H1 (cell line): ENCODE results near the gene ZNF396. TPM values are rescaled to one million over a fixed set of nuclear protein-coding genes. Genes with fewer than 3 reads are reported as not detected.

ENCODE experiments used
- CTCF ChIA-PET: fragments of 300-600 bp; sonication (Branson Sonifier 250); formaldehyde crosslinking; loops from one replicate; lab custom pipeline; 2021; ENCODE audit not compliant: partially characterized antibody; lab: Charles Lee
- POLR2A ChIA-PET: fragments of 300-600 bp; sonication (Branson Sonifier 250); formaldehyde crosslinking; loops from one replicate; lab custom pipeline; 2021; ENCODE audit warnings: inconsistent platforms; ENCODE audit not compliant: partially characterized antibody; lab: Charles Lee
- DNase-seq, 2 experiments: peaks; one replicate each; pipeline versions ENCODE4 v3.0.0 to v3.0.0-alpha.2; 2010 to 2022; ENCODE audit warnings: low spot score in 2 of 2, low read depth in 1 of 2, mixed read lengths in 1 of 2
- FAIRE-seq: peaks from 2 replicates; lab custom pipeline; 2011; peaks lifted over from hg19 to GRCh38; lab: Jason Lieb, UNC
- H2AFZ ChIP-seq: 2 replicates; pipeline ENCODE4 v1.8.1; 2012; ENCODE audit warnings: low read length, inconsistent platforms
- H2AK5ac ChIP-seq: 2 replicates; pipeline ENCODE4 v1.6.1; 2013; ENCODE audit warnings: low read depth, low read length
- H2BK120ac ChIP-seq: replicated peaks from 2 replicates; pipeline ENCODE3; 2013; ENCODE audit warnings: low read depth, low read length, inconsistent platforms
- H2BK12ac ChIP-seq: 2 replicates; pipeline ENCODE4 v1.6.1; 2013; ENCODE audit warnings: low read depth, low read length
- H2BK15ac ChIP-seq: 2 replicates; pipeline ENCODE4 v1.6.1; 2013; ENCODE audit warnings: low read length
- H2BK20ac ChIP-seq: 2 replicates; pipeline ENCODE4 v1.6.1; 2013; ENCODE audit warnings: low read length
- H2BK5ac ChIP-seq: 2 replicates; pipeline ENCODE4 v1.6.1; 2013; ENCODE audit warnings: low read depth, low read length
- H3K14ac ChIP-seq: 2 replicates; pipeline ENCODE4 v1.6.1; 2013; ENCODE audit warnings: inconsistent platforms; ENCODE audit not compliant: insufficient read length
- H3K18ac ChIP-seq: 2 replicates; pipeline ENCODE4 v1.6.1; 2013; ENCODE audit warnings: low read length; ENCODE audit errors: extremely low read depth
- H3K23ac ChIP-seq: 2 replicates; pipeline ENCODE4 v1.6.1; 2013; ENCODE audit warnings: inconsistent platforms; ENCODE audit not compliant: insufficient read length
- H3K23me2 ChIP-seq: 2 replicates; pipeline ENCODE4 v1.6.1; 2013; ENCODE audit warnings: low read depth, low read length
- H3K27ac ChIP-seq: 2 replicates; pipeline ENCODE4 v1.6.1; 2011; ENCODE audit warnings: low read depth, low read length, inconsistent platforms
- H3K27me3 ChIP-seq, 4 experiments: replicated peaks in 1 of 4; 1 replicate in 1 of 4; 2 replicates in 3 of 4; pipeline versions ENCODE4 v1.6.1 to v1.8.1; 2011 to 2013; ENCODE audit warnings: low read length in 3 of 4, mild to moderate bottlenecking in 3 of 4, inconsistent platforms in 2 of 4, mixed read lengths in 2 of 4, moderate library complexity in 1 of 4; ENCODE audit not compliant: control insufficient read depth in 3 of 4, insufficient read depth in 3 of 4; ENCODE audit errors: extremely low read depth in 1 of 4
- H3K36me3 ChIP-seq, 4 experiments: 2 replicates each; pipeline versions ENCODE4 v1.6.1 to v1.8.1; 2011 to 2013; ENCODE audit warnings: mild to moderate bottlenecking in 4 of 4, low read length in 3 of 4, moderate library complexity in 2 of 4, control low read depth in 1 of 4, inconsistent platforms in 1 of 4; ENCODE audit not compliant: insufficient read depth in 4 of 4, control insufficient read depth in 2 of 4
- H3K4ac ChIP-seq: replicated peaks from 2 replicates; pipeline ENCODE3; 2013; ENCODE audit warnings: low read length, low read depth, mixed read lengths, inconsistent platforms; ENCODE audit not compliant: insufficient read length
- H3K4me1 ChIP-seq, 4 experiments: replicated peaks in 1 of 4; 1 replicate in 1 of 4; 2 replicates in 3 of 4; pipeline versions ENCODE4 v1.6.1 to v1.8.1; 2011 to 2013; ENCODE audit warnings: low read length in 3 of 4, inconsistent platforms in 2 of 4, mixed read lengths in 1 of 4; ENCODE audit not compliant: insufficient read depth in 4 of 4, control insufficient read depth in 3 of 4
- H3K4me2 ChIP-seq, 2 experiments: 2 replicates each; pipeline versions ENCODE4 v1.6.1 to v1.8.1; 2011 to 2013; ENCODE audit warnings: low read depth in 2 of 2, low read length in 2 of 2, control low read depth in 1 of 2, inconsistent platforms in 1 of 2, mild to moderate bottlenecking in 1 of 2; ENCODE audit not compliant: insufficient read depth in 1 of 2
- H3K4me3 ChIP-seq, 4 experiments: fragments of 200-600, 300-600 bp in 1 of 4; sonication (generic), shearing (Covaris generic), sonication (Bioruptor Twin) in 1 of 4; 2 replicates each; pipeline versions ENCODE4 v1.5.1 to v1.8.1; 2011 to 2016; ENCODE audit warnings: low read length in 4 of 4, low read depth in 3 of 4, control low read depth in 2 of 4, inconsistent platforms in 2 of 4, mild to moderate bottlenecking in 2 of 4, mixed read lengths in 1 of 4, moderate library complexity in 1 of 4; ENCODE audit not compliant: insufficient read depth in 2 of 4; ENCODE audit errors: extremely low read depth in 1 of 4
- H3K56ac ChIP-seq: replicated peaks from 2 replicates; pipeline ENCODE3; 2013; ENCODE audit warnings: low read depth, mild to moderate bottlenecking, mixed read lengths, low read length, inconsistent platforms; ENCODE audit not compliant: insufficient read length
- H3K79me1 ChIP-seq: 2 replicates; pipeline ENCODE4 v1.6.1; 2013; ENCODE audit warnings: low read depth, low read length, control low read depth
- H3K79me2 ChIP-seq, 2 experiments: 2 replicates each; pipeline versions ENCODE4 v1.6.1 to v1.8.1; 2012 to 2013; ENCODE audit warnings: low read length in 2 of 2, mild to moderate bottlenecking in 2 of 2, inconsistent platforms in 1 of 2; ENCODE audit not compliant: insufficient read depth in 2 of 2, control insufficient read depth in 1 of 2
- H3K9ac ChIP-seq, 4 experiments: replicated peaks in 1 of 4; 1 replicate in 1 of 4; 2 replicates in 3 of 4; pipeline versions ENCODE4 v1.6.1 to v1.8.1; 2011 to 2013; ENCODE audit warnings: low read depth in 3 of 4, low read length in 3 of 4, control low read depth in 2 of 4, mild to moderate bottlenecking in 2 of 4, moderate library complexity in 2 of 4, inconsistent platforms in 1 of 4; ENCODE audit errors: extremely low read depth in 1 of 4
- H3K9me3 ChIP-seq, 2 experiments: 2 replicates each; pipeline versions ENCODE4 v1.6.1 to v1.8.1; 2012 to 2013; ENCODE audit warnings: mild to moderate bottlenecking in 2 of 2, moderate library complexity in 2 of 2, control low read depth in 1 of 2, inconsistent platforms in 1 of 2, low read depth in 1 of 2, low read length in 1 of 2, mixed read lengths in 1 of 2; ENCODE audit not compliant: insufficient read depth in 2 of 2
- H4K20me1 ChIP-seq, 2 experiments: replicated peaks in 1 of 2; 2 replicates each; pipeline versions ENCODE3 to v1.8.1; 2011 to 2013; ENCODE audit warnings: inconsistent platforms in 2 of 2, low read length in 2 of 2, mild to moderate bottlenecking in 1 of 2; ENCODE audit not compliant: insufficient read depth in 2 of 2, control insufficient read depth in 1 of 2
- H4K5ac ChIP-seq: 2 replicates; pipeline ENCODE4 v1.6.1; 2013; ENCODE audit warnings: low read length, low read depth, mixed read lengths, inconsistent platforms; ENCODE audit not compliant: insufficient read length
- H4K8ac ChIP-seq: 2 replicates; pipeline ENCODE4 v1.8.0; 2013; ENCODE audit warnings: mild to moderate bottlenecking, moderate library complexity, low read length, inconsistent platforms; ENCODE audit not compliant: insufficient read depth; ENCODE audit errors: extremely low read depth
- H4K91ac ChIP-seq: replicated peaks from 2 replicates; pipeline ENCODE3; 2013; ENCODE audit warnings: low read length, mixed read lengths, inconsistent platforms; ENCODE audit not compliant: insufficient read length
- CBX8 ChIP-seq: fragments of 300-800, 300-1000 bp; sonication (generic); IDR thresholded peaks from 2 replicates; pipeline ENCODE4 v1.7.1; 2016; ENCODE audit warnings: low read depth, low read length, borderline replicate concordance
- CEBPB ChIP-seq: IDR thresholded peaks from 2 replicates; pipeline ENCODE4 v1.6.1; 2012; ENCODE audit warnings: low read depth, low read length
- EGR1 ChIP-seq: IDR thresholded peaks from 2 replicates; pipeline ENCODE4 v1.6.1; 2011; ENCODE audit warnings: low read depth, low read length, borderline replicate concordance
- EP300 ChIP-seq, 2 experiments: IDR thresholded peaks; 1 replicate in 1 of 2; 2 replicates in 1 of 2; pipeline ENCODE4 v1.6.1; 2011 to 2012; ENCODE audit warnings: low read depth in 2 of 2, low read length in 2 of 2, mild to moderate bottlenecking in 2 of 2, borderline replicate concordance in 1 of 2, inconsistent platforms in 1 of 2, moderate library complexity in 1 of 2
- JUN ChIP-seq: IDR thresholded peaks from 2 replicates; pipeline ENCODE4 v1.6.1; 2011; ENCODE audit warnings: low read depth, mild to moderate bottlenecking, improper control_type of control experiment, low read length
- POLR2AphosphoS5 ChIP-seq: IDR thresholded peaks from 2 replicates; pipeline ENCODE4 v1.6.1; 2011; ENCODE audit warnings: low read depth, low read length
- RBBP5 ChIP-seq: IDR thresholded peaks from 2 replicates; pipeline ENCODE4 v1.7.1; 2012; ENCODE audit warnings: low read depth, mild to moderate bottlenecking, inconsistent platforms, low read length, moderate library complexity, borderline replicate concordance
- RNF2 ChIP-seq: fragments of 200-900, 300-1000 bp; sonication (generic); IDR thresholded peaks from 2 replicates; pipeline ENCODE4 v1.7.1; 2016; ENCODE audit warnings: borderline replicate concordance, low read depth, mild to moderate bottlenecking, antibody characterized with exemption, low read length; ENCODE audit not compliant: poor library complexity, severe bottlenecking; ENCODE audit errors: missing control alignments
- SIRT6 ChIP-seq: IDR thresholded peaks from one replicate; pipeline ENCODE4 v1.7.1; 2012; ENCODE audit warnings: low read length, inconsistent platforms
- SIX5 ChIP-seq: IDR thresholded peaks from 2 replicates; pipeline ENCODE4 v1.6.1; 2011; ENCODE audit warnings: mild to moderate bottlenecking, low read depth, low read length
- TEAD4 ChIP-seq: IDR thresholded peaks from 2 replicates; pipeline ENCODE4 v1.6.1; 2012; ENCODE audit warnings: low read depth, low read length, inconsistent platforms, mixed read lengths
- USF2 ChIP-seq: IDR thresholded peaks from 2 replicates; pipeline ENCODE4 v1.6.1; 2011; ENCODE audit warnings: low read length, improper control_type of control experiment
- WGBS, 2 experiments: shearing (Covaris generic) in 1 of 2; methylation state at CpG; one replicate each; pipeline versions ENCODE4 v1.1.6 to v1.1.7; 2013 to 2015; ENCODE audit warnings: low lambda C conversion rate in 2 of 2, mixed read lengths in 2 of 2, inconsistent platforms in 1 of 2, low coverage in 1 of 2, missing lambda C conversion rate in 1 of 2; ENCODE audit not compliant: insufficient replicate concordance in 2 of 2, insufficient coverage in 1 of 2, insufficient read length in 1 of 2; ENCODE audit errors: extremely low coverage in 1 of 2, missing lambda C conversion rate in 1 of 2; 5-methylcytosine and 5-hydroxymethylcytosine counted together
- polyA plus RNA-seq, 7 experiments: library from polyadenylated mRNA; depleted of rRNA in 3 of 7; stranded (reverse) in 5 of 7; unstranded in 2 of 7; fragments of >200 nt in 5 of 7; fragments of 200-250 nt in 2 of 7; gene quantifications; 1 replicate in 5 of 7; 2 replicates in 1 of 7; 4 replicates in 1 of 7; pipeline versions ENCODE4 v1.2.1 to v1.2.3, GENCODE V29; 2011 to 2013; ENCODE audit warnings: missing spikeins in 2 of 7, mixed read lengths in 2 of 7
- total RNA-seq: library from RNA; stranded (reverse); fragmentation: NEBNext Ultra II Directional; extraction: Animal tissue kit (Norgen Biotek cat#: 25700); gene quantifications from 2 replicates; pipeline ENCODE4 v1.2.1, GENCODE V29; 2021

The ZNF396 gene
- total and polyA plus RNA-seq, 2 of the 8 experiments (the other 6 are each of a cell fraction or from before 2014, with no cell fraction given) = 0.44 to 0.74 TPM

GRCh38 chr18:35378574-35378896, 1.4 kb upstream of the ZNF396 start:
- Histone ChIP-seq H3K56ac (no peak overlapping the region), H3K23ac (no peak overlapping the region), H3K18ac (no peak overlapping the region), H3K4me1 (peaks cover 0 to 3% (median 1%) of the 10 kb centered on the region in 4 experiments; a peak in 3 of 7 replicates), H2BK120ac (no peak overlapping the region), H3K4ac (no peak overlapping the region), H3K79me2 (no peaks in the 10 kb centered on the region), H3K27ac (no peak overlapping the region), H2BK12ac (no peak overlapping the region), H2AK5ac (no peak overlapping the region), H3K27me3 (peaks cover 0 to 8% (median 4%) of the 10 kb centered on the region in 4 experiments; a peak in 4 of 7 replicates), H2AFZ (no peak overlapping the region), H4K91ac (no peak overlapping the region), H3K36me3 (no peaks in the 10 kb centered on the region), H2BK5ac (no peak overlapping the region), H4K20me1 (no peaks in the 10 kb centered on the region), H2BK20ac (no peak overlapping the region), H3K4me2 (no peak overlapping the region), H3K79me1 (no peaks in the 10 kb centered on the region), H3K9me3 (peaks cover 0 to 8% of the 10 kb centered on the region in 2 experiments; a peak in 1 of 4 replicates), H4K8ac (no peak overlapping the region), H2BK15ac (no peak overlapping the region), H3K14ac (no peak overlapping the region), H4K5ac (no peak overlapping the region), H3K9ac (no peak overlapping the region), H3K23me2 (peaks cover 5% of the 10 kb centered on the region; the same call in 1 of the 2 replicates), H3K4me3 (no peak overlapping the region)
- 74% methylated on average over 4 of the region's 4 CpGs; no CpG with 5 or more reads in 1 of the 2 experiments for whole genome bisulfite sequencing, 2 experiments
- POLR2A ChIA-PET = no interaction called here
- FAIRE-seq = no peak
- DNase-seq = no peak
- TF ChIP-seq EGR1 (no peak), SIRT6 (no peak), TEAD4 (no peak), RBBP5 (no peak), EP300 (IDR thresholded peaks at IDR 0.05; ENCODE audit: borderline replicate concordance in 1 of 2, low read depth in 2 of 2, low read length in 2 of 2) (no peak), JUN (no peak), RNF2 (no peak), POLR2AphosphoS5 (no peak), USF2 (no peak), CEBPB (no peak), SIX5 (no peak), CBX8 (no peak)
- CTCF ChIA-PET = no interaction called here
